ENCODE results near the gene FGB.
"Not testable (repeated sequence)": the region's sequence is repeated elsewhere in the genome, so short reads cannot be mapped to it uniquely, and the experiment has no call there.

Gene FGB

DNA sequence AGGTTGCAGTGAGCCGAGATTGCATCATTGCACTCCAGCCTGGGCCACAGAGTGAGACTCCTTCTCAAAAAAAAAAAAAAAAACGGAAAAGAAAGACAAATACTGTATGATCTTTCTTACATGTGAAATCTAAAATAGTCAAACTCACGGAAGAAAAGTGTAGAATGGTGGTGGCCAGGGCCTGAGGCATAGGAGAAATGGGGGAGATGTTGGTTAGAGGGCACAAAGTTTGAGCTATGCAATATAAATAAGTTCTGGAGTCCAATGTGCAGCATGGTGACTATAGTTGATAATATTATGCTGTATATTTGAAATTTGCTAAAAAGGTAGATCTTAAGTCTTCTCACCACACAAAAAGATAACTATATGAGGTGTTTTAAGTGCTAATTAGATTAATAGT is 29.1 kb downstream of the FGB start:
- no peak for DNase-seq (ENCODE audit: low read depth, low spot score)
- TF ChIP-seq, protein P1, sequence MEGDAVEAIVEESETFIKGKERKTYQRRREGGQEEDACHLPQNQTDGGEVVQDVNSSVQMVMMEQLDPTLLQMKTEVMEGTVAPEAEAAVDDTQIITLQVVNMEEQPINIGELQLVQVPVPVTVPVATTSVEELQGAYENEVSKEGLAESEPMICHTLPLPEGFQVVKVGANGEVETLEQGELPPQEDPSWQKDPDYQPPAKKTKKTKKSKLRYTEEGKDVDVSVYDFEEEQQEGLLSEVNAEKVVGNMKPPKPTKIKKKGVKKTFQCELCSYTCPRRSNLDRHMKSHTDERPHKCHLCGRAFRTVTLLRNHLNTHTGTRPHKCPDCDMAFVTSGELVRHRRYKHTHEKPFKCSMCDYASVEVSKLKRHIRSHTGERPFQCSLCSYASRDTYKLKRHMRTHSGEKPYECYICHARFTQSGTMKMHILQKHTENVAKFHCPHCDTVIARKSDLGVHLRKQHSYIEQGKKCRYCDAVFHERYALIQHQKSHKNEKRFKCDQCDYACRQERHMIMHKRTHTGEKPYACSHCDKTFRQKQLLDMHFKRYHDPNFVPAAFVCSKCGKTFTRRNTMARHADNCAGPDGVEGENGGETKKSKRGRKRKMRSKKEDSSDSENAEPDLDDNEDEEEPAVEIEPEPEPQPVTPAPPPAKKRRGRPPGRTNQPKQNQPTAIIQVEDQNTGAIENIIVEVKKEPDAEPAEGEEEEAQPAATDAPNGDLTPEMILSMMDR (IDR thresholded peaks at IDR 0.05; ENCODE audit: low read depth, low read length): no peak
- H3K4me3 ChIP-seq (ENCODE audit: low read depth, low read length): no peak overlapping the region
- in situ Hi-C loops (cut with HindIII; ENCODE audit: low sequenced_read_pairs): no loop called here

DNA sequence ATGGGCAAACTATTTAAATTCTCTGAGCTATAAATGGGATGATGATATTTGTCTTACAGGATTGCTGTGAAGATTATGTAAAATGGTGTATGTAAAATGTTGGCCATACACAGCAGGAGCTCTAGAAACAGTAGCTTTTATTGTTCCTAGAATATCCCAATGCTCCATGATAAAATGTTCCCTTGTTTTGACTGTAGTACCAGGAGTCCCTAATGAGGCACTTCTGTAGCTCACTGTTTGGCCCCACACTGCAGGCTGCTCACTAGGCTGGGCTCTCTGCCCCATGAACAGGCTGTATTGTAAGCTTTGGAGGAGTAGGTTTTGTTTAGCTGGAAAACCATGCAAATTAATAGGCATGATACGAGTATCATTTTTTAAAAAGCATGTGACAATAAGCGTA is 31.1 kb downstream of the FGB start:
- in situ Hi-C loops (cut with HindIII; ENCODE audit: low sequenced_read_pairs): no loop called here
- TF ChIP-seq, protein P1 (IDR thresholded peaks at IDR 0.05; ENCODE audit: low read depth, low read length): no peak
- no peak overlapping the region for H3K4me3 ChIP-seq (ENCODE audit: low read depth, low read length)
- DNase-seq (ENCODE audit: low read depth, low spot score): no peak

DNA sequence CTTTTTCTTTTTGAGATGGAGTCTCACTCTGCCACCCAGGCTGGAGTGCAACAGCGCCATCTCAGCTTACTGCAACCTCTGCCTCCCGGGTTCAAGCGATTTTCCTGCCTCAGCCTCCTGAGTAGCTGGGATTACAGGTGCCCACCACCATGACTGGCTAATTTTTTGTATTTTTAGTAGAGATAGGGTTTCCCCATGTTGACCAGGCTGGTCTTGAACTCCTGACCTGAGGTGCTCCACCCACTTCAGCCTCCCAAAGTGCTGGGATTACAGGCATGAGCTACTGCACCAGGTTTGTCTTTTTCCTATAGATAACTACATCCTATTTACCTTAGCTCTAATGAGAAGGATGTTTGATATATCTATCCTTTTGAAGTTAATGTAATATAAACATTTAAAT is 31.5 kb downstream of the FGB start:
- DNase-seq (ENCODE audit: low read depth, low spot score); H3K4me3 ChIP-seq (ENCODE audit: low read depth, low read length); in situ Hi-C loops (cut with HindIII; ENCODE audit: low sequenced_read_pairs): not testable (repeated sequence)

DNA sequence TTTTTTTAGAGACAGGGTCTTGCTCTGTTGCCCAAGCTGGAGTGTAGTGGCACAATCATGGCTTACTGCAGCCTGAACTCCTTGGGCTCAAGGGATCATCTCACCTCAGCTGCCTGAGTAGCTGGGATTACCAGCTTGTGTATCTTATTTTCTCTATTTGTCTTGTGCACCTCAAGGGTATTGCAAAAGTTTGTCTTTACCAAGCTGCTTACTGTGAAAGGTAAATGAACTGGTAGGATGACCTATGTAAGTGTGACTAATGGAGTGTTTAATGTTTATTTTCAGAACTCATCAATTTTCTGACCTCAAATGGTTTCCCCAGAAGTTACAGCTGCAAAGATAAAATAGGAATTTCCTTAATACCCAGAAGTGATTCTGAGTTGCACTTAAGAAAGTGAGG is 33.0 kb downstream of the FGB start:
- in situ Hi-C loops (cut with HindIII; ENCODE audit: low sequenced_read_pairs): no loop called here
- no peak overlapping the region for H3K4me3 ChIP-seq (ENCODE audit: low read depth, low read length)
- TF ChIP-seq, protein P1 (IDR thresholded peaks at IDR 0.05; ENCODE audit: low read depth, low read length): no peak
- DNase-seq (ENCODE audit: low read depth, low spot score): no peak

DNA sequence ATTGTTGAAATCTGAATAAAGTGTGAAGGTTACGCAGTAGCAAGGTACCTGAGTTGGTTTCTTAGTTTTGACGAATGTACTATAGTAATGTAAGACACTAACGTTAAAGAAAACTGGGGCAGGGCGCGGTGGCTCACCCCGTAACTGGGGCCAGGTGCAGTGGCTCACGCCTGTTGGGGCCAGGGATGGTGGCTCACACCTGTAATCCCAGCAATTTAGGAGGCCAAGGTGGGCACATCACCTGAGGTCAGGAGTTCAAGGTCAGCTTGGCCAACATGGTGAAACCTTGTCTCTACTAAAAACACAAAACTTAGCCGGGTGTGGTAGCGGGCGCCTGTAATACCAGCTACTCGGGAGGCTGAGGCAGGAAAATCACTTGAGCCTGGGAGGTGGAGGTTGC is 34.5 kb downstream of the FGB start:
- H3K4me3 ChIP-seq (ENCODE audit: low read depth, low read length); in situ Hi-C loops (cut with HindIII; ENCODE audit: low sequenced_read_pairs); DNase-seq (ENCODE audit: low read depth, low spot score): not testable (repeated sequence)

DNA sequence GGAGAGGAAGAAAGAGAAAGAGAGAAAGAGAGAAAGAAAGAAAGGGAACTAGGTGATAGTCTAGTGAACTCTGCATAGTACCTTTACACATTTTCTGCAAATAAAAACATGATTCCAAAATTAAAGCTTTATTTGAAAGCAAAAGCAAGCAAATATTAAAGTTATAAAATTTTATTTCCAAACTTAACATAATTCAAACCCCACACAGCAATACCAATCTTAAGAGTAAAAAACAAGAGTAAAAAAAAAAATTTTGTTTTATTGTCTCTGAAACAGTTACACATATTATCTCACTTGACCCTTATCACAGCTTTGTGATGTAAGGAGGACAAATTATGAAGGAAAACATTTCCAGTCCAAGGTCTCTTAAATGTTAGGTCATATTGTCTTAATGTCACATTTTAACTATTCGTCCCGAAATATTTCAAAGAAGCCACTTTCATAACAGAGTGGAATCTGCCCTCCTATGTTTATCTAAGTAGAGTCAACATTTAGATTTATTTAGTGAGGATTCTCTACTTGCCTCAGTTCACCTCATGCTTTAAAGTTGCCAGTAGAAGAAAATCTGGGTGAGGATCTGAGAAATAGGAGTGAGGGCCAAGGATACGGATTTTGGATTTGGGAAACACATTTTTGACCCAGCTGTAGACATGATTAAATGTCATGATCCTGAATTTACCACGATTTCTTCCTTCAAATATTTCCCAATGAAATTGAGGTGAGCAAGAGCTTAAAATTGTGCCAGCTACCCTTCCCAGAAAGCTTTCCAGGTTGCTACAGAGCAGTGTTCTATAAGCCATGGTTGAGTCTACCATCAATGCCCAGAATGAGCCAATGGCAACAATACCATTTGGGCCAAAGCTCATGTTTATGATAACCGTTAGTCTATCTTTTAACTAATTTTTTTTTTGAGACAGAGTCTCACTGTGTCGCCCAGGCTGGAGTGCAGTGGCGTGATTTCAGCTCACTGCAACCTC is 35.3 kb downstream of the FGB start:
- TF ChIP-seq, protein P1 (IDR thresholded peaks at IDR 0.05; ENCODE audit: low read depth, low read length): no peak
- in situ Hi-C loops (cut with HindIII; ENCODE audit: low sequenced_read_pairs): no loop called here
- no peak for DNase-seq (ENCODE audit: low read depth, low spot score)
- H3K4me3 ChIP-seq (ENCODE audit: low read depth, low read length): no peak overlapping the region

DNA sequence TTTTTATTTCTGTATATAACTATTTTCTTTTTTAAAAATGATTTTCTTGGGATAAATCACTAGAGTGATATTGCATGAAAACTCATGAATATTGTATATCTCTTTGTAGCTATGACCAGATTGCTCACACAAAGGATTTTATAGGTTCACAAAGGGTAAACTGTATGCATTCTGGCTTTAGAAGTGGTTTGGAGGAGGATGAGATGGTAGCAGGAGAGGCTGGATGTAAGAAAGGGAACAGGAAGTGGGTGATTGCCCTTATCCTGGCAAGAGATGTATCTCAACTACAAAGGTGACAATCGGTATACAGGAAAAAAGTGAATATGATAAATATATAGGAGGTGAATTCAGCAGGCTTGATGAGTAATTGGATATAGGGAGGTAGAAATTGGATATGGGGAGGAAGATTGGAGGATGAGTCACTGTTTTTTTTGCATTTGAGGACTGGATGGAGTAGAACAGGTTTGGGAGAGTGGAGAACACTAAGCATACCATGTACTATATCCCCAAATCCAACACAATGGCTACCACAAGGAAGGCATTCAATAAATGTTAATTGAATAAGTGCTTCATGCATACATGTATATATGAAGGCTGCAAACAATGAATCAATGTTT is 39.7 kb downstream of the FGB start:
- TF ChIP-seq, protein P1 (IDR thresholded peaks at IDR 0.05; ENCODE audit: low read depth, low read length): no peak
- DNase-seq (ENCODE audit: low read depth, low spot score): no peak
- no peak overlapping the region for H3K4me3 ChIP-seq (ENCODE audit: low read depth, low read length)
- in situ Hi-C loops (cut with HindIII; ENCODE audit: low sequenced_read_pairs): no loop called here

Measured in astrocyte of the spinal cord (primary cell).